ENCODE measurements around the gene DISC1. TPM values are rescaled to one million over a fixed set of nuclear protein-coding genes. Genes with fewer than 3 reads are reported as not detected.

DISC1 gene
- polyA plus RNA-seq, 3 donors, result 5.5 to 14.7 (median 5.8) TPM

GRCh38 chr1:231630558-231631205, 4.1 kb downstream of the DISC1 start:
- intact Hi-C loops (cut with micrococcal nuclease), result no loop called here
- Histone ChIP-seq H3K9me3 (replicated peaks in 1 of 2; ENCODE audit: control insufficient read depth in 1 of 2, insufficient read depth in 1 of 2, low read length in 2 of 2) (no peaks in the 10 kb centered on the region), H3K27me3 (ENCODE audit: control insufficient read depth in 2 of 2, insufficient read depth in 2 of 2, low read length in 2 of 2) (no peaks in the 10 kb centered on the region), H2AFZ (ENCODE audit: insufficient read depth, low read depth, low read length, poor library complexity, severe bottlenecking) (no peak overlapping the region), H3K4me3 (replicated peaks in 1 of 3; ENCODE audit: low read depth in 2 of 3, low read length in 3 of 3) (no peak overlapping the region), H4K20me1 (ENCODE audit: insufficient read depth, low read length) (peaks cover 65% of the 10 kb centered on the region), H3K27ac (ENCODE audit: low read depth in 1 of 2, low read length in 2 of 2) (peak overlapping the region in 1 of 2 donors; percentile 33), H3K4me1 (ENCODE audit: control insufficient read depth in 1 of 2, insufficient read depth in 2 of 2, low read length in 2 of 2) (peaks cover 34 to 44% of the 10 kb centered on the region in 2 donors), H3K4me2 (replicated peaks; ENCODE audit: extremely low read depth, low read length, poor library complexity, severe bottlenecking) (no peak overlapping the region), H3K36me3 (replicated peaks in 1 of 2; ENCODE audit: control insufficient read depth in 1 of 2, insufficient read depth in 2 of 2, low read length in 2 of 2) (peaks cover 6 to 44% of the 10 kb centered on the region in 2 donors), H3K79me2 (ENCODE audit: insufficient read depth, low read length) (peaks cover 88% of the 10 kb centered on the region), H3K9ac (ENCODE audit: insufficient read depth, low read length, poor library complexity, severe bottlenecking) (no peak overlapping the region)
- Mint-ChIP-seq H3K4me1 (peaks cover 44% of the 10 kb centered on the region), H3K9me3 (no peaks in the 10 kb centered on the region), H3K27ac (peak overlapping the region in 4 of 7 donors; percentile 4 to 72 (median 60)), H3K27me3 (ENCODE audit: low read depth in 3 of 3) (peaks cover 0 to 2% (median 0%) of the 10 kb centered on the region in 3 donors), H3K36me3 (peaks cover 17 to 32% of the 10 kb centered on the region in 2 donors), H3K4me3 (no peak overlapping the region)
- WGBS (ENCODE audit: insufficient coverage), result 95% methylated on average over 7 of the region's 10 CpGs
- TF ChIP-seq CTCF (IDR thresholded peaks at IDR 0.05), result no peak
- DNase-seq, result no peak

GRCh38 chr1:231631717-231632116, 5.1 kb downstream of the DISC1 start:
- intact Hi-C loops (cut with micrococcal nuclease), result no loop called here
- Histone ChIP-seq H3K4me3 (replicated peaks in 1 of 3; ENCODE audit: low read depth in 2 of 3, low read length in 3 of 3) (no peak overlapping the region), H2AFZ (ENCODE audit: insufficient read depth, low read depth, low read length, poor library complexity, severe bottlenecking) (no peak overlapping the region), H3K36me3 (replicated peaks in 1 of 2; ENCODE audit: control insufficient read depth in 1 of 2, insufficient read depth in 2 of 2, low read length in 2 of 2) (peaks cover 6 to 44% of the 10 kb centered on the region in 2 donors), H3K27ac (ENCODE audit: low read depth in 1 of 2, low read length in 2 of 2) (no peak overlapping the region), H3K4me1 (ENCODE audit: control insufficient read depth in 1 of 2, insufficient read depth in 2 of 2, low read length in 2 of 2) (peaks cover 28 to 37% of the 10 kb centered on the region in 2 donors), H3K79me2 (ENCODE audit: insufficient read depth, low read length) (peaks cover 97% of the 10 kb centered on the region), H3K27me3 (ENCODE audit: control insufficient read depth in 2 of 2, insufficient read depth in 2 of 2, low read length in 2 of 2) (no peaks in the 10 kb centered on the region), H4K20me1 (ENCODE audit: insufficient read depth, low read length) (peaks cover 75% of the 10 kb centered on the region), H3K4me2 (replicated peaks; ENCODE audit: extremely low read depth, low read length, poor library complexity, severe bottlenecking) (no peak overlapping the region), H3K9ac (ENCODE audit: insufficient read depth, low read length, poor library complexity, severe bottlenecking) (no peak overlapping the region), H3K9me3 (replicated peaks in 1 of 2; ENCODE audit: control insufficient read depth in 1 of 2, insufficient read depth in 1 of 2, low read length in 2 of 2) (no peaks in the 10 kb centered on the region)
- Mint-ChIP-seq H3K36me3 (peaks cover 19 to 35% of the 10 kb centered on the region in 2 donors), H3K27ac (peak overlapping the region in 1 of 7 donors; percentile 40), H3K4me1 (peaks cover 37% of the 10 kb centered on the region), H3K9me3 (peaks cover 0 to 1% (median 0%) of the 10 kb centered on the region in 7 donors), H3K27me3 (ENCODE audit: low read depth in 3 of 3) (no peaks in the 10 kb centered on the region), H3K4me3 (no peak overlapping the region)
- WGBS (ENCODE audit: insufficient coverage), result no CpG with 5 or more reads among the region's 4 CpGs
- no peak for DNase-seq
- TF ChIP-seq CTCF (IDR thresholded peaks at IDR 0.05), result no peak

Data from CD14-positive monocyte (primary cell).